ENCODE data around the gene NOS1AP. TPM values are rescaled to one million over a fixed set of nuclear protein-coding genes. Genes with fewer than 3 reads are reported as not detected.
A peak's percentile ranks its signal among the peaks of the same experiment; 100 is the strongest.

NOS1AP gene
- polyA plus RNA-seq, 3 donors: 0.12 TPM; not detected in 2

- Mint-ChIP-seq H3K27ac (peak overlapping the region; percentile 77 to 96 (median 91)), H3K9me3 (peaks cover 0 to 4% (median 0%) of the 10 kb centered on the region in 7 donors), H3K4me1 (peaks cover 67% of the 10 kb centered on the region), H3K4me3 (peak overlapping the region in 1 of 2 donors; percentile 69), H3K27me3 (ENCODE audit: low read depth in 3 of 3) (peaks cover 0 to 2% (median 0%) of the 10 kb centered on the region in 3 donors), H3K36me3 (no peaks in the 10 kb centered on the region)
- Histone ChIP-seq H3K4me3 (replicated peaks in 1 of 3; ENCODE audit: low read depth in 2 of 3, low read length in 3 of 3) (peak overlapping the region in 1 of 3 experiments; percentile 27), H3K27me3 (ENCODE audit: control insufficient read depth in 2 of 2, insufficient read depth in 2 of 2, low read length in 2 of 2) (no peaks in the 10 kb centered on the region), H3K9me3 (replicated peaks in 1 of 2; ENCODE audit: control insufficient read depth in 1 of 2, insufficient read depth in 1 of 2, low read length in 2 of 2) (no peaks in the 10 kb centered on the region), H3K79me2 (ENCODE audit: insufficient read depth, low read length) (no peaks in the 10 kb centered on the region), H3K4me2 (replicated peaks; ENCODE audit: extremely low read depth, low read length, poor library complexity, severe bottlenecking) (peak overlapping the region; percentile 26), H2AFZ (ENCODE audit: insufficient read depth, low read depth, low read length, poor library complexity, severe bottlenecking) (no peak overlapping the region), H3K36me3 (replicated peaks in 1 of 2; ENCODE audit: control insufficient read depth in 1 of 2, insufficient read depth in 2 of 2, low read length in 2 of 2) (no peaks in the 10 kb centered on the region), H3K9ac (ENCODE audit: insufficient read depth, low read length, poor library complexity, severe bottlenecking) (no peak overlapping the region), H4K20me1 (ENCODE audit: insufficient read depth, low read length) (no peaks in the 10 kb centered on the region), H3K4me1 (ENCODE audit: control insufficient read depth in 1 of 2, insufficient read depth in 2 of 2, low read length in 2 of 2) (peaks cover 47 to 53% of the 10 kb centered on the region in 2 donors), H3K27ac (ENCODE audit: low read depth in 1 of 2, low read length in 2 of 2) (peak overlapping the region; percentile 58 to 79)
- WGBS (ENCODE audit: insufficient coverage): 62% methylated on average over 7 of the region's 7 CpGs
- TF ChIP-seq CTCF (IDR thresholded peaks at IDR 0.05): no peak
- intact Hi-C loops (cut with micrococcal nuclease): no loop called here
- peak; percentile 74 to 85 (median 83) for DNase-seq
Measured at GRCh38 chr1:162235241-162235800, 165.8 kb downstream of the NOS1AP start.

GRCh38 chr1:162236201-162236600 lies 166.7 kb downstream of the NOS1AP start:
- Histone ChIP-seq H2AFZ (ENCODE audit: insufficient read depth, low read depth, low read length, poor library complexity, severe bottlenecking) (peak overlapping the region; percentile 38), H3K79me2 (ENCODE audit: insufficient read depth, low read length) (no peaks in the 10 kb centered on the region), H3K9me3 (replicated peaks in 1 of 2; ENCODE audit: control insufficient read depth in 1 of 2, insufficient read depth in 1 of 2, low read length in 2 of 2) (no peaks in the 10 kb centered on the region), H3K4me2 (replicated peaks; ENCODE audit: extremely low read depth, low read length, poor library complexity, severe bottlenecking) (no peak overlapping the region), H4K20me1 (ENCODE audit: insufficient read depth, low read length) (no peaks in the 10 kb centered on the region), H3K4me3 (replicated peaks in 1 of 3; ENCODE audit: low read depth in 2 of 3, low read length in 3 of 3) (peak overlapping the region in 1 of 3 experiments; percentile 0), H3K4me1 (ENCODE audit: control insufficient read depth in 1 of 2, insufficient read depth in 2 of 2, low read length in 2 of 2) (peaks cover 39 to 44% of the 10 kb centered on the region in 2 donors), H3K36me3 (replicated peaks in 1 of 2; ENCODE audit: control insufficient read depth in 1 of 2, insufficient read depth in 2 of 2, low read length in 2 of 2) (no peaks in the 10 kb centered on the region), H3K9ac (ENCODE audit: insufficient read depth, low read length, poor library complexity, severe bottlenecking) (no peak overlapping the region), H3K27ac (ENCODE audit: low read depth in 1 of 2, low read length in 2 of 2) (peak overlapping the region in 1 of 2 donors; percentile 79), H3K27me3 (ENCODE audit: control insufficient read depth in 2 of 2, insufficient read depth in 2 of 2, low read length in 2 of 2) (no peaks in the 10 kb centered on the region)
- no peak for TF ChIP-seq CTCF (IDR thresholded peaks at IDR 0.05)
- 85% methylated on average over 3 of the region's 3 CpGs for WGBS (ENCODE audit: insufficient coverage)
- Mint-ChIP-seq H3K36me3 (no peaks in the 10 kb centered on the region), H3K4me1 (peaks cover 62% of the 10 kb centered on the region), H3K4me3 (peak overlapping the region in 1 of 2 donors; percentile 35), H3K27ac (peak overlapping the region; percentile 68 to 96 (median 87)), H3K27me3 (ENCODE audit: low read depth in 3 of 3) (peaks cover 0 to 2% (median 0%) of the 10 kb centered on the region in 3 donors), H3K9me3 (peaks cover 0 to 4% (median 0%) of the 10 kb centered on the region in 7 donors)
- intact Hi-C loops (cut with micrococcal nuclease): no loop called here
- DNase-seq: no peak
